SH-SY5Y (cell line): Measurements from ENCODE around the gene TRIM24.

Experiments
- GATA2 ChIP-seq: IDR thresholded peaks from 2 replicates; pipeline ENCODE4 v1.6.1; 2011; ENCODE audit warnings: mild to moderate bottlenecking, low read depth, low read length
- GATA3 ChIP-seq: IDR thresholded peaks from 2 replicates; pipeline ENCODE4 v1.6.1; 2011; ENCODE audit warnings: low read depth, mild to moderate bottlenecking, low read length, moderate library complexity

The TRIM24 gene

GRCh38 chr7:138513344-138513871 is 53.3 kb downstream of the TRIM24 start:
- TF ChIP-seq GATA2: no peak
- no peak for TF ChIP-seq GATA3

GRCh38 chr7:138514044-138514443 is 54.0 kb downstream of the TRIM24 start:
- no peak for TF ChIP-seq GATA2
- no peak for TF ChIP-seq GATA3

GRCh38 chr7:138515001-138515528 is 55.0 kb downstream of the TRIM24 start:
- TF ChIP-seq GATA3 (no peak), GATA2 (no peak)

GRCh38 chr7:138519061-138519798 is 59.2 kb downstream of the TRIM24 start:
- TF ChIP-seq GATA2 (no peak), GATA3 (no peak)

- no peak for TF ChIP-seq GATA3
- no peak for TF ChIP-seq GATA2
These were observed 60.7 kb downstream of the TRIM24 start for GRCh38 chr7:138520742-138521141.

- TF ChIP-seq GATA3: no peak
- TF ChIP-seq GATA2: no peak
These were observed 61.9 kb downstream of the TRIM24 start for GRCh38 chr7:138521837-138522461.

- TF ChIP-seq GATA2 (no peak), GATA3 (no peak)
These were observed 64.2 kb downstream of the TRIM24 start for GRCh38 chr7:138524259-138524658.

GRCh38 chr7:138525757-138526156 is 65.7 kb downstream of the TRIM24 start:
- TF ChIP-seq GATA3: no peak
- TF ChIP-seq GATA2: no peak

- TF ChIP-seq GATA2 (no peak), GATA3 (no peak)
These were observed 67.7 kb downstream of the TRIM24 start for GRCh38 chr7:138527746-138528223.

- TF ChIP-seq GATA3 (no peak), GATA2 (no peak)
These were observed 78.5 kb downstream of the TRIM24 start for GRCh38 chr7:138538518-138538917.

GRCh38 chr7:138538997-138539644 is 79.1 kb downstream of the TRIM24 start:
- TF ChIP-seq GATA2: no peak
- no peak for TF ChIP-seq GATA3

- TF ChIP-seq GATA3 (no peak), GATA2 (no peak)
These were observed 82.1 kb downstream of the TRIM24 start for GRCh38 chr7:138542183-138542582.

GRCh38 chr7:138543739-138544138 is 83.7 kb downstream of the TRIM24 start:
- no peak for TF ChIP-seq GATA2
- TF ChIP-seq GATA3: no peak

GRCh38 chr7:138545123-138545522 is 85.1 kb downstream of the TRIM24 start:
- no peak for TF ChIP-seq GATA2
- TF ChIP-seq GATA3: no peak

GRCh38 chr7:138546064-138546619 is 86.1 kb downstream of the TRIM24 start:
- no peak for TF ChIP-seq GATA2
- no peak for TF ChIP-seq GATA3
